H1 (cell line): ENCODE results near the gene CDC14B. TPM values are rescaled to one million over a fixed set of nuclear protein-coding genes. Genes with fewer than 3 reads are reported as not detected.

Experiments
- CTCF ChIA-PET: fragments of 300-600 bp; sonication (Branson Sonifier 250); formaldehyde crosslinking; loops from one replicate; lab custom pipeline; 2021; ENCODE audit not compliant: partially characterized antibody; lab: Charles Lee
- POLR2A ChIA-PET: fragments of 300-600 bp; sonication (Branson Sonifier 250); formaldehyde crosslinking; loops from one replicate; lab custom pipeline; 2021; ENCODE audit warnings: inconsistent platforms; ENCODE audit not compliant: partially characterized antibody; lab: Charles Lee
- DNase-seq, 2 experiments: peaks; one replicate each; pipeline versions ENCODE4 v3.0.0 to v3.0.0-alpha.2; 2010 to 2022; ENCODE audit warnings: low spot score in 2 of 2, low read depth in 1 of 2, mixed read lengths in 1 of 2
- FAIRE-seq: peaks from 2 replicates; lab custom pipeline; 2011; peaks lifted over from hg19 to GRCh38; lab: Jason Lieb, UNC
- H2AFZ ChIP-seq: 2 replicates; pipeline ENCODE4 v1.8.1; 2012; ENCODE audit warnings: low read length, inconsistent platforms
- H2AK5ac ChIP-seq: 2 replicates; pipeline ENCODE4 v1.6.1; 2013; ENCODE audit warnings: low read depth, low read length
- H2BK120ac ChIP-seq: replicated peaks from 2 replicates; pipeline ENCODE3; 2013; ENCODE audit warnings: low read depth, low read length, inconsistent platforms
- H2BK12ac ChIP-seq: 2 replicates; pipeline ENCODE4 v1.6.1; 2013; ENCODE audit warnings: low read depth, low read length
- H2BK15ac ChIP-seq: 2 replicates; pipeline ENCODE4 v1.6.1; 2013; ENCODE audit warnings: low read length
- H2BK20ac ChIP-seq: 2 replicates; pipeline ENCODE4 v1.6.1; 2013; ENCODE audit warnings: low read length
- H2BK5ac ChIP-seq: 2 replicates; pipeline ENCODE4 v1.6.1; 2013; ENCODE audit warnings: low read depth, low read length
- H3K14ac ChIP-seq: 2 replicates; pipeline ENCODE4 v1.6.1; 2013; ENCODE audit warnings: inconsistent platforms; ENCODE audit not compliant: insufficient read length
- H3K18ac ChIP-seq: 2 replicates; pipeline ENCODE4 v1.6.1; 2013; ENCODE audit warnings: low read length; ENCODE audit errors: extremely low read depth
- H3K23ac ChIP-seq: 2 replicates; pipeline ENCODE4 v1.6.1; 2013; ENCODE audit warnings: inconsistent platforms; ENCODE audit not compliant: insufficient read length
- H3K23me2 ChIP-seq: 2 replicates; pipeline ENCODE4 v1.6.1; 2013; ENCODE audit warnings: low read depth, low read length
- H3K27ac ChIP-seq: 2 replicates; pipeline ENCODE4 v1.6.1; 2011; ENCODE audit warnings: low read depth, low read length, inconsistent platforms
- H3K27me3 ChIP-seq, 4 experiments: replicated peaks in 1 of 4; 1 replicate in 1 of 4; 2 replicates in 3 of 4; pipeline versions ENCODE4 v1.6.1 to v1.8.1; 2011 to 2013; ENCODE audit warnings: low read length in 3 of 4, mild to moderate bottlenecking in 3 of 4, inconsistent platforms in 2 of 4, mixed read lengths in 2 of 4, moderate library complexity in 1 of 4; ENCODE audit not compliant: control insufficient read depth in 3 of 4, insufficient read depth in 3 of 4; ENCODE audit errors: extremely low read depth in 1 of 4
- H3K36me3 ChIP-seq, 4 experiments: 2 replicates each; pipeline versions ENCODE4 v1.6.1 to v1.8.1; 2011 to 2013; ENCODE audit warnings: mild to moderate bottlenecking in 4 of 4, low read length in 3 of 4, moderate library complexity in 2 of 4, control low read depth in 1 of 4, inconsistent platforms in 1 of 4; ENCODE audit not compliant: insufficient read depth in 4 of 4, control insufficient read depth in 2 of 4
- H3K4ac ChIP-seq: replicated peaks from 2 replicates; pipeline ENCODE3; 2013; ENCODE audit warnings: low read length, low read depth, mixed read lengths, inconsistent platforms; ENCODE audit not compliant: insufficient read length
- H3K4me1 ChIP-seq, 4 experiments: replicated peaks in 1 of 4; 1 replicate in 1 of 4; 2 replicates in 3 of 4; pipeline versions ENCODE4 v1.6.1 to v1.8.1; 2011 to 2013; ENCODE audit warnings: low read length in 3 of 4, inconsistent platforms in 2 of 4, mixed read lengths in 1 of 4; ENCODE audit not compliant: insufficient read depth in 4 of 4, control insufficient read depth in 3 of 4
- H3K4me2 ChIP-seq, 2 experiments: 2 replicates each; pipeline versions ENCODE4 v1.6.1 to v1.8.1; 2011 to 2013; ENCODE audit warnings: low read depth in 2 of 2, low read length in 2 of 2, control low read depth in 1 of 2, inconsistent platforms in 1 of 2, mild to moderate bottlenecking in 1 of 2; ENCODE audit not compliant: insufficient read depth in 1 of 2
- H3K4me3 ChIP-seq, 4 experiments: fragments of 200-600, 300-600 bp in 1 of 4; sonication (generic), shearing (Covaris generic), sonication (Bioruptor Twin) in 1 of 4; 2 replicates each; pipeline versions ENCODE4 v1.5.1 to v1.8.1; 2011 to 2016; ENCODE audit warnings: low read length in 4 of 4, low read depth in 3 of 4, control low read depth in 2 of 4, inconsistent platforms in 2 of 4, mild to moderate bottlenecking in 2 of 4, mixed read lengths in 1 of 4, moderate library complexity in 1 of 4; ENCODE audit not compliant: insufficient read depth in 2 of 4; ENCODE audit errors: extremely low read depth in 1 of 4
- H3K56ac ChIP-seq: replicated peaks from 2 replicates; pipeline ENCODE3; 2013; ENCODE audit warnings: low read depth, mild to moderate bottlenecking, mixed read lengths, low read length, inconsistent platforms; ENCODE audit not compliant: insufficient read length
- H3K79me1 ChIP-seq: 2 replicates; pipeline ENCODE4 v1.6.1; 2013; ENCODE audit warnings: low read depth, low read length, control low read depth
- H3K79me2 ChIP-seq, 2 experiments: 2 replicates each; pipeline versions ENCODE4 v1.6.1 to v1.8.1; 2012 to 2013; ENCODE audit warnings: low read length in 2 of 2, mild to moderate bottlenecking in 2 of 2, inconsistent platforms in 1 of 2; ENCODE audit not compliant: insufficient read depth in 2 of 2, control insufficient read depth in 1 of 2
- H3K9ac ChIP-seq, 4 experiments: replicated peaks in 1 of 4; 1 replicate in 1 of 4; 2 replicates in 3 of 4; pipeline versions ENCODE4 v1.6.1 to v1.8.1; 2011 to 2013; ENCODE audit warnings: low read depth in 3 of 4, low read length in 3 of 4, control low read depth in 2 of 4, mild to moderate bottlenecking in 2 of 4, moderate library complexity in 2 of 4, inconsistent platforms in 1 of 4; ENCODE audit errors: extremely low read depth in 1 of 4
- H3K9me3 ChIP-seq, 2 experiments: 2 replicates each; pipeline versions ENCODE4 v1.6.1 to v1.8.1; 2012 to 2013; ENCODE audit warnings: mild to moderate bottlenecking in 2 of 2, moderate library complexity in 2 of 2, control low read depth in 1 of 2, inconsistent platforms in 1 of 2, low read depth in 1 of 2, low read length in 1 of 2, mixed read lengths in 1 of 2; ENCODE audit not compliant: insufficient read depth in 2 of 2
- H4K20me1 ChIP-seq, 2 experiments: replicated peaks in 1 of 2; 2 replicates each; pipeline versions ENCODE3 to v1.8.1; 2011 to 2013; ENCODE audit warnings: inconsistent platforms in 2 of 2, low read length in 2 of 2, mild to moderate bottlenecking in 1 of 2; ENCODE audit not compliant: insufficient read depth in 2 of 2, control insufficient read depth in 1 of 2
- H4K5ac ChIP-seq: 2 replicates; pipeline ENCODE4 v1.6.1; 2013; ENCODE audit warnings: low read length, low read depth, mixed read lengths, inconsistent platforms; ENCODE audit not compliant: insufficient read length
- H4K8ac ChIP-seq: 2 replicates; pipeline ENCODE4 v1.8.0; 2013; ENCODE audit warnings: mild to moderate bottlenecking, moderate library complexity, low read length, inconsistent platforms; ENCODE audit not compliant: insufficient read depth; ENCODE audit errors: extremely low read depth
- H4K91ac ChIP-seq: replicated peaks from 2 replicates; pipeline ENCODE3; 2013; ENCODE audit warnings: low read length, mixed read lengths, inconsistent platforms; ENCODE audit not compliant: insufficient read length
- CBX5 ChIP-seq: fragments of 300-800, 300-1000 bp; sonication (generic); IDR thresholded peaks from 2 replicates; pipeline ENCODE4 v1.7.1; 2016; ENCODE audit warnings: antibody characterized with exemption, low read length, low read depth
- CBX8 ChIP-seq: fragments of 300-800, 300-1000 bp; sonication (generic); IDR thresholded peaks from 2 replicates; pipeline ENCODE4 v1.7.1; 2016; ENCODE audit warnings: low read depth, low read length, borderline replicate concordance
- CREB1 ChIP-seq: IDR thresholded peaks from 2 replicates; pipeline ENCODE4 v1.6.1; 2012; ENCODE audit warnings: inconsistent platforms
- EP300 ChIP-seq, 2 experiments: IDR thresholded peaks; 1 replicate in 1 of 2; 2 replicates in 1 of 2; pipeline ENCODE4 v1.6.1; 2011 to 2012; ENCODE audit warnings: low read depth in 2 of 2, low read length in 2 of 2, mild to moderate bottlenecking in 2 of 2, borderline replicate concordance in 1 of 2, inconsistent platforms in 1 of 2, moderate library complexity in 1 of 2
- GTF2F1 ChIP-seq: IDR thresholded peaks from 2 replicates; pipeline ENCODE4 v1.6.1; 2012; ENCODE audit warnings: low read depth, low read length, improper control_type of control experiment, borderline replicate concordance
- HDAC2 ChIP-seq, 2 experiments: fragments of 300-600 bp in 1 of 2; sonication (generic) in 1 of 2; IDR thresholded peaks; 2 replicates each; pipeline ENCODE4 v1.6.1; 2011 to 2012; ENCODE audit warnings: low read depth in 2 of 2, low read length in 2 of 2, mild to moderate bottlenecking in 2 of 2, moderate library complexity in 2 of 2, borderline replicate concordance in 1 of 2, inconsistent platforms in 1 of 2
- KDM5A ChIP-seq: fragments of 200-600 bp; IDR thresholded peaks from 2 replicates; pipeline ENCODE4 v1.7.1; 2012; ENCODE audit warnings: mild to moderate bottlenecking, low read length, inconsistent platforms, mixed read lengths
- POLR2AphosphoS5 ChIP-seq: IDR thresholded peaks from 2 replicates; pipeline ENCODE4 v1.6.1; 2011; ENCODE audit warnings: low read depth, low read length
- RNF2 ChIP-seq: fragments of 200-900, 300-1000 bp; sonication (generic); IDR thresholded peaks from 2 replicates; pipeline ENCODE4 v1.7.1; 2016; ENCODE audit warnings: borderline replicate concordance, low read depth, mild to moderate bottlenecking, antibody characterized with exemption, low read length; ENCODE audit not compliant: poor library complexity, severe bottlenecking; ENCODE audit errors: missing control alignments
- SP1 ChIP-seq: IDR thresholded peaks from 2 replicates; pipeline ENCODE4 v1.6.1; 2011; ENCODE audit warnings: low read depth, low read length
- TAF7 ChIP-seq: optimal IDR thresholded peaks from 2 replicates; pipeline ENCODE3; 2011; ENCODE audit warnings: low read depth, mild to moderate bottlenecking, inconsistent platforms, low read length, moderate library complexity, borderline replicate concordance
- TCF12 ChIP-seq: IDR thresholded peaks from 2 replicates; pipeline ENCODE4 v1.6.1; 2011; ENCODE audit warnings: low read depth, mild to moderate bottlenecking, low read length
- ZNF274 ChIP-seq: IDR thresholded peaks from 2 replicates; pipeline ENCODE4 v1.7.0; 2012; ENCODE audit warnings: low read length, borderline replicate concordance; ENCODE audit errors: extremely low read depth
- WGBS, 2 experiments: shearing (Covaris generic) in 1 of 2; methylation state at CpG; one replicate each; pipeline versions ENCODE4 v1.1.6 to v1.1.7; 2013 to 2015; ENCODE audit warnings: low lambda C conversion rate in 2 of 2, mixed read lengths in 2 of 2, inconsistent platforms in 1 of 2, low coverage in 1 of 2, missing lambda C conversion rate in 1 of 2; ENCODE audit not compliant: insufficient replicate concordance in 2 of 2, insufficient coverage in 1 of 2, insufficient read length in 1 of 2; ENCODE audit errors: extremely low coverage in 1 of 2, missing lambda C conversion rate in 1 of 2; 5-methylcytosine and 5-hydroxymethylcytosine counted together
- polyA plus RNA-seq, 7 experiments: library from polyadenylated mRNA; depleted of rRNA in 3 of 7; stranded (reverse) in 5 of 7; unstranded in 2 of 7; fragments of >200 nt in 5 of 7; fragments of 200-250 nt in 2 of 7; gene quantifications; 1 replicate in 5 of 7; 2 replicates in 1 of 7; 4 replicates in 1 of 7; pipeline versions ENCODE4 v1.2.1 to v1.2.3, GENCODE V29; 2011 to 2013; ENCODE audit warnings: missing spikeins in 2 of 7, mixed read lengths in 2 of 7
- total RNA-seq: library from RNA; stranded (reverse); fragmentation: NEBNext Ultra II Directional; extraction: Animal tissue kit (Norgen Biotek cat#: 25700); gene quantifications from 2 replicates; pipeline ENCODE4 v1.2.1, GENCODE V29; 2021

CDC14B gene
- total and polyA plus RNA-seq, 2 of the 8 experiments (the other 6 are each of a cell fraction or from before 2014, with no cell fraction given) = 17.2 to 44.6 TPM

DNA sequence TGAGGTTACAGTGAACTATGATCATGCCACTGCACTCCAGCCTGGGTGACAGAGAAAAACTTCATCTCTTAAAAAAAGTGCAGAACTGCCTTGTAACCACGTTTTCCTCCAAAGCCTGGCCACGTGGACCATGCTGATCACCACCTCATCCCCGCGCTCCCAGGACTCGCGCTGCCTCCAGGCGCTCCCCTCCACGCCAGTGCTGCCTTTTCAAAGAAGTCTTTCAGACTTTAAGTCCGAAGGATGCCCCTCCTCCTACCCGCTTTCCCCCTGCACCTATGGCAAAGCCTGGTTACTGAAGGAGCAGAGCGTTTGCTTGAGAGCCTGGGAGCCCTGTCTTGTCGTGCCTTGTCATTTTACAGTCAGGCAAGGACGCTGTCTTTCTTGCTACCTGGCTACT is 125.9 kb downstream of the CDC14B start:
- H2BK5ac ChIP-seq = no peak overlapping the region
- no peak overlapping the region for H2AFZ ChIP-seq
- no peak overlapping the region for H2BK20ac ChIP-seq
- no peak overlapping the region for H2BK15ac ChIP-seq
- peaks cover 0 to 4% (median 0%) of the 10 kb centered on the region in 4 experiments; a peak in 2 of 7 replicates for H3K4me1 ChIP-seq
- H3K14ac ChIP-seq = no peak overlapping the region
- POLR2A ChIA-PET = interaction anchor here (1.7 to 2.1 kb wide), 2 partner anchors 11 to 127 kb away, joined by 3 to 6 read pairs; no protein-coding TSS in a partner anchor
- WGBS, 2 experiments = 87% methylated on average over 13 of the region's 13 CpGs; no CpG with 5 or more reads in 1 of the 2 experiments
- no peaks in the 10 kb centered on the region for H3K23me2 ChIP-seq
- DNase-seq (no peak), FAIRE-seq (no peak)
- no peak overlapping the region for H4K91ac ChIP-seq
- no peak overlapping the region for H3K56ac ChIP-seq
- H3K27ac ChIP-seq = no peak overlapping the region
- H2BK120ac ChIP-seq = no peak overlapping the region
- no peak overlapping the region for H4K5ac ChIP-seq
- H2BK12ac ChIP-seq = no peak overlapping the region
- H3K23ac ChIP-seq = no peak overlapping the region
- H3K9ac ChIP-seq = no peak overlapping the region
- H3K9me3 ChIP-seq = no peaks in the 10 kb centered on the region
- no peak overlapping the region for H2AK5ac ChIP-seq
- H3K4me3 ChIP-seq = no peak overlapping the region
- H3K79me1 ChIP-seq = no peaks in the 10 kb centered on the region; the same call in 1 of the 2 replicates
- no peaks in the 10 kb centered on the region for H3K79me2 ChIP-seq
- peaks cover 0 to 3% of the 10 kb centered on the region in 2 experiments for H4K20me1 ChIP-seq
- H3K18ac ChIP-seq = no peak overlapping the region
- peaks cover 0 to 11% (median 6%) of the 10 kb centered on the region in 4 experiments; a peak in 4 of 8 replicates for H3K36me3 ChIP-seq
- CTCF ChIA-PET = interaction anchor here (0.6 kb wide), 1 partner anchor 121 kb away, joined by 4 read pairs; no protein-coding TSS in a partner anchor
- no peak overlapping the region for H4K8ac ChIP-seq
- no peaks in the 10 kb centered on the region for H3K27me3 ChIP-seq
- H3K4me2 ChIP-seq = no peak overlapping the region
- no peak overlapping the region for H3K4ac ChIP-seq
- TF ChIP-seq CBX8 = no peak
- TF ChIP-seq EP300 (IDR thresholded peaks at IDR 0.05; ENCODE audit: borderline replicate concordance in 1 of 2, low read depth in 2 of 2, low read length in 2 of 2) = no peak
- TF ChIP-seq CBX5 = no peak
- no peak for TF ChIP-seq TAF7
- TF ChIP-seq CREB1 = no peak
- no peak for TF ChIP-seq KDM5A
- TF ChIP-seq SP1 = no peak
- TF ChIP-seq ZNF274 = no peak
- no peak for TF ChIP-seq RNF2
- TF ChIP-seq TCF12 = no peak
- no peak for TF ChIP-seq POLR2AphosphoS5
- TF ChIP-seq GTF2F1 = no peak
- no peak for TF ChIP-seq HDAC2 (IDR thresholded peaks at IDR 0.05; ENCODE audit: borderline replicate concordance in 1 of 2, low read depth in 2 of 2, low read length in 2 of 2)
